ENCODE measurements around the gene CHAD.

DNA sequence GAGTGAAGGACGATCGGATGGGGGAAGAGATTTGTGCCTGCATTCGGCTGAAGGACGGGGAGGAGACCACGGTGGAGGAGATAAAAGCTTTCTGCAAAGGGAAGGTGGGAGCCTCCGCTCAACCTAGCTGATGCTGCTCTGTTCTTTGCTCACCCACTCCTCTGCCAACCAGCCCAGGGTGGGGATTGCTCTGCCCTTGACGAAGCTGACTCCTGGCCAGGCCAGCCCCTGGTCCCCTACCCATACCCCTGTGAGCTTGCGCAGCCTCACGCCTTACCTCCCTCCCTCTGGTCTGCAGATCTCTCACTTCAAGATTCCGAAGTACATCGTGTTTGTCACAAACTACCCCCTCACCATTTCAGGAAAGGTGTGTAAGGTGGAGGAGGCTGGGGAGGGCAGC is 5.2 kb upstream of the CHAD start:
- TF ChIP-seq, protein P1, sequence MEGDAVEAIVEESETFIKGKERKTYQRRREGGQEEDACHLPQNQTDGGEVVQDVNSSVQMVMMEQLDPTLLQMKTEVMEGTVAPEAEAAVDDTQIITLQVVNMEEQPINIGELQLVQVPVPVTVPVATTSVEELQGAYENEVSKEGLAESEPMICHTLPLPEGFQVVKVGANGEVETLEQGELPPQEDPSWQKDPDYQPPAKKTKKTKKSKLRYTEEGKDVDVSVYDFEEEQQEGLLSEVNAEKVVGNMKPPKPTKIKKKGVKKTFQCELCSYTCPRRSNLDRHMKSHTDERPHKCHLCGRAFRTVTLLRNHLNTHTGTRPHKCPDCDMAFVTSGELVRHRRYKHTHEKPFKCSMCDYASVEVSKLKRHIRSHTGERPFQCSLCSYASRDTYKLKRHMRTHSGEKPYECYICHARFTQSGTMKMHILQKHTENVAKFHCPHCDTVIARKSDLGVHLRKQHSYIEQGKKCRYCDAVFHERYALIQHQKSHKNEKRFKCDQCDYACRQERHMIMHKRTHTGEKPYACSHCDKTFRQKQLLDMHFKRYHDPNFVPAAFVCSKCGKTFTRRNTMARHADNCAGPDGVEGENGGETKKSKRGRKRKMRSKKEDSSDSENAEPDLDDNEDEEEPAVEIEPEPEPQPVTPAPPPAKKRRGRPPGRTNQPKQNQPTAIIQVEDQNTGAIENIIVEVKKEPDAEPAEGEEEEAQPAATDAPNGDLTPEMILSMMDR (IDR thresholded peaks at IDR 0.05): no peak
- TF ChIP-seq POLR2A (IDR thresholded peaks at IDR 0.05) (no peak), EP300 (IDR thresholded peaks at IDR 0.05) (no peak), POLR2AphosphoS5 (IDR thresholded peaks at IDR 0.05) (no peak)

Measured in sigmoid colon (tissue), 4 donors.